PC-3 (cell line): ENCODE data around the gene DGAT2. TPM values are rescaled to one million over a fixed set of nuclear protein-coding genes. Genes with fewer than 3 reads are reported as not detected.

ENCODE experiments used
- ATAC-seq: fragments of 200-7000 bp; cut with Tn5 transposase; 2 replicates; pipeline ENCODE4 v1.9.1; 2020; ENCODE audit warnings: mild to moderate bottlenecking, moderate library complexity
- Bru-seq: library from RNA; stranded (reverse); fragments of 400-500 nt; gene quantifications from one replicate; lab custom pipeline; 2021; lab: Mats Ljungman, UMichigan
- BruChase-seq, 2 experiments: library from RNA; stranded (reverse); fragments of 400-500 nt; gene quantifications; one replicate each; lab custom pipeline; 2021; lab: Mats Ljungman, UMichigan
- BruUV-seq: library from RNA; stranded (reverse); fragments of 400-500 nt; replicated peaks from 2 replicates; lab custom pipeline; 2021; lab: Mats Ljungman, UMichigan
- CTCF ChIA-PET: fragments of 300-600 bp; sonication (Branson Sonifier 250); formaldehyde crosslinking; loops from one replicate; lab custom pipeline; 2022; ENCODE audit warnings: antibody characterized with exemption; lab: Charles Lee
- POLR2A ChIA-PET: fragments of 300-600 bp; sonication (Branson Sonifier 250); formaldehyde crosslinking; loops from one replicate; lab custom pipeline; 2022; ENCODE audit warnings: antibody characterized with exemption; ENCODE audit not compliant: unreplicated experiment; lab: Charles Lee
- DNase-seq: peaks from one replicate; pipeline ENCODE4 v3.0.0-alpha.2; 2015
- H2AFZ ChIP-seq: fragments of 300-600 bp; sonication (generic); 2 replicates; pipeline ENCODE4 v1.6.0; 2016; ENCODE audit warnings: antibody characterized with exemption, low read length
- H3F3A ChIP-seq: fragments of 300-600 bp; sonication (generic); one replicate; pipeline ENCODE4 v1.6.0; 2017; ENCODE audit warnings: antibody characterized with exemption, low read length, control low read depth, mild to moderate bottlenecking; ENCODE audit not compliant: unreplicated experiment
- H3K27ac ChIP-seq: fragments of 300-600 bp; sonication (generic); 2 replicates; pipeline ENCODE4 v1.5.1; 2016; ENCODE audit warnings: mild to moderate bottlenecking, low read length
- H3K27me3 ChIP-seq: fragments of 300-600 bp; sonication (generic); 2 replicates; pipeline ENCODE4 v1.6.1; 2016; ENCODE audit warnings: low read length, mixed read lengths
- H3K36me3 ChIP-seq: fragments of 300-600 bp; sonication (generic); 2 replicates; pipeline ENCODE4 v1.6.1; 2016; ENCODE audit warnings: low read depth, mixed run types, low read length, mixed read lengths
- H3K4me1 ChIP-seq: fragments of 300-600 bp; sonication (generic); 2 replicates; pipeline ENCODE4 v1.5.1; 2016; ENCODE audit warnings: low read length; ENCODE audit not compliant: insufficient read depth
- H3K4me2 ChIP-seq: fragments of 300-600 bp; sonication (generic); 2 replicates; pipeline ENCODE4 v1.6.0; 2016; ENCODE audit warnings: low read length
- H3K4me3 ChIP-seq: fragments of 300-600 bp; sonication (generic); 2 replicates; pipeline ENCODE4 v1.5.1; 2016; ENCODE audit warnings: mild to moderate bottlenecking, low read length, mixed read lengths
- H3K79me2 ChIP-seq: fragments of 300-600 bp; sonication (generic); 2 replicates; pipeline ENCODE4 v1.6.1; 2017; ENCODE audit warnings: low read length, mixed read lengths
- H3K9ac ChIP-seq: fragments of 300-600 bp; sonication (generic); 2 replicates; pipeline ENCODE4 v1.6.0; 2016; ENCODE audit warnings: mild to moderate bottlenecking, low read length
- H3K9me2 ChIP-seq: fragments of 300-600 bp; sonication (generic); replicated peaks from 2 replicates; pipeline ENCODE4 v1.6.1; 2016; ENCODE audit warnings: mixed run types, low read length, mixed read lengths
- H3K9me3 ChIP-seq: fragments of 300-600 bp; sonication (generic); 2 replicates; pipeline ENCODE4 v1.6.1; 2016; ENCODE audit warnings: low read length, mixed read lengths
- H4K20me1 ChIP-seq: fragments of 300-600 bp; sonication (generic); 2 replicates; pipeline ENCODE4 v1.6.1; 2016; ENCODE audit warnings: low read length, mixed read lengths
- CTCF ChIP-seq: fragments of 300-600 bp; sonication (generic); conservative IDR thresholded peaks from 2 replicates; pipeline ENCODE4 v1.5.1; 2017; ENCODE audit warnings: antibody characterized with exemption, low read depth, mild to moderate bottlenecking, low read length
- EZH2 ChIP-seq: fragments of 300-600 bp; sonication (generic); IDR thresholded peaks from one replicate; pipeline ENCODE4 v1.6.1; 2017; ENCODE audit warnings: antibody characterized with exemption, mild to moderate bottlenecking, low read length; ENCODE audit not compliant: unreplicated experiment
- EZH2phosphoT487 ChIP-seq: fragments of 300-600 bp; sonication (generic); IDR thresholded peaks from 2 replicates; pipeline ENCODE4 v1.6.1; 2018; ENCODE audit warnings: mild to moderate bottlenecking, antibody characterized with exemption, low read length, borderline replicate concordance
- intact Hi-C: fragments of 100-400 bp; cut with micrococcal nuclease; formaldehyde crosslinking; loops from 2 replicates; pipeline ENCODE4 v1.9.0; 2023
- long read RNA-seq: library from polyadenylated mRNA; unstranded; transcript quantifications from one replicate; pipeline ENCODE4 v2.0.0, GENCODE V29; 2021; ENCODE audit not compliant: unreplicated experiment
- total RNA-seq: library from RNA; depleted of rRNA; stranded (reverse); fragments of >200 nt; gene quantifications from 2 replicates; pipeline ENCODE4 v1.2.3, GENCODE V29; 2014; rRNA removed

The DGAT2 gene
- 14.3 and 18.5 TPM in 2 replicates for total RNA-seq
- percentile 47 among the genes with signal in this experiment for Bru-seq, nascent RNA
- BruChase-seq, experiment 1, labeled RNA remaining after a 6-hour chase, result percentile 44 among the genes with signal in this experiment
- BruChase-seq, experiment 2, labeled RNA remaining after a 2-hour chase, result percentile 42 among the genes with signal in this experiment
- long read RNA-seq, transcript DGAT2-201 (8 exons, 2,453 nt), result major isoform, 36 of 45 reads
- long read RNA-seq, partial matches to known transcripts, result 4 of 45 reads
- long read RNA-seq, other reads (novel, unspliced or antisense), result 4 of 45 reads

- ChIA-PET POLR2A (no interaction called here), CTCF (no interaction called here)
- peak within 1 kb of the TSS; percentile 79 for H2AFZ ChIP-seq
- ATAC-seq, result peak; percentile 89
- H4K20me1 ChIP-seq, result no peaks in the 10 kb centered on the region
- H3K4me2 ChIP-seq, result peak within 1 kb of the TSS; percentile 95
- intact Hi-C loops, result no loop called here
- peak within 1 kb of the TSS; percentile 91 for H3K9ac ChIP-seq
- no peaks in the 10 kb centered on the region for H3K9me2 ChIP-seq
- peaks cover 51% of the 10 kb centered on the region for H3K4me1 ChIP-seq
- TF ChIP-seq EZH2 (no peak), CTCF (peak; percentile 57; the same call in 1 of the 2 replicates)
- no peaks in the 10 kb centered on the region for H3F3A ChIP-seq
- peak within 1 kb of the TSS; percentile 82 for H3K4me3 ChIP-seq
- no TSS peak for BruUV-seq
- peak within 1 kb of the TSS; percentile 63 for H3K27ac ChIP-seq
- H3K36me3 ChIP-seq, result no peaks in the 10 kb centered on the region
- peak; percentile 82 for DNase-seq
- H3K27me3 ChIP-seq, result no peaks in the 10 kb centered on the region
- H3K79me2 ChIP-seq, result peaks cover 26% of the 10 kb centered on the region
- H3K9me3 ChIP-seq, result no peaks in the 10 kb centered on the region
These were observed at the start of gene DGAT2 for GRCh38 chr11:75768112-75768908. Gene DGAT2 (plus strand): TSS chr11:75768778. CDS start chr11:75768992, 214 bp downstream.

- no peaks in the 10 kb centered on the region for H3K79me2 ChIP-seq
These were observed 49.0 kb upstream of the DGAT2 start for GRCh38 chr11:75719340-75720239.

GRCh38 chr11:75720639-75721038, 47.9 kb upstream of the DGAT2 start:
- Histone ChIP-seq H3K9me2 (no peaks in the 10 kb centered on the region), H3K4me1 (no peaks in the 10 kb centered on the region), H3K27ac (no peak overlapping the region), H4K20me1 (no peaks in the 10 kb centered on the region), H3F3A (no peaks in the 10 kb centered on the region), H3K79me2 (no peaks in the 10 kb centered on the region), H3K27me3 (no peaks in the 10 kb centered on the region), H3K9me3 (no peaks in the 10 kb centered on the region), H3K9ac (no peak overlapping the region), H3K4me2 (no peak overlapping the region), H2AFZ (no peak overlapping the region), H3K36me3 (no peaks in the 10 kb centered on the region), H3K4me3 (no peak overlapping the region)
- BruUV-seq, result no TSS peak
- POLR2A ChIA-PET, result no interaction called here
- intact Hi-C loops, result no loop called here
- no peak for ATAC-seq
- CTCF ChIA-PET, result no interaction called here
- no peak for TF ChIP-seq EZH2
- no peak for TF ChIP-seq CTCF
- no peak for TF ChIP-seq EZH2phosphoT487
- no peak for DNase-seq

More at GRCh38 chr11:75719340-75720239, 49.0 kb upstream of the DGAT2 start:
- H3K27me3 ChIP-seq, result no peaks in the 10 kb centered on the region
- no TSS peak for BruUV-seq
- CTCF ChIA-PET, result no interaction called here
- no peaks in the 10 kb centered on the region for H3K9me2 ChIP-seq
- intact Hi-C loops, result no loop called here
- no peaks in the 10 kb centered on the region for H4K20me1 ChIP-seq
- H2AFZ ChIP-seq, result no peak overlapping the region
- H3K9ac ChIP-seq, result no peak overlapping the region
- no peak overlapping the region for H3K4me2 ChIP-seq
- no peaks in the 10 kb centered on the region for H3F3A ChIP-seq
- H3K4me3 ChIP-seq, result no peak overlapping the region
- H3K36me3 ChIP-seq, result no peaks in the 10 kb centered on the region
- no peaks in the 10 kb centered on the region for H3K9me3 ChIP-seq
- no peak overlapping the region for H3K27ac ChIP-seq
- no peaks in the 10 kb centered on the region for H3K4me1 ChIP-seq
- no peak for TF ChIP-seq EZH2phosphoT487
- ATAC-seq (no peak), DNase-seq (no peak)
- POLR2A ChIA-PET, result no interaction called here
